Stimulated activated naive B cell treated with anti-CD40 and anti-IgM and Interleukin-4, amounts not matched to agents 10 μg/mL and 1 μg/mL and 100 μg/mL, for 72 hours (primary cell): ENCODE measurements around the gene ZNRF3.

Experiments
- ATAC-seq, 2 donors: fragments of 150-1000 bp; cut with Tn5 transposase; replicated peaks; 2 replicates each; pipeline ENCODE4 v1.10.0; 2021; ENCODE audit warnings: moderate library complexity in 1 of 2
- DNase-seq: peaks from one replicate; pipeline ENCODE4 v3.0.0; 2021
- H3K27ac Mint-ChIP-seq: one replicate; pipeline ENCODE4 v1.8.0; 2022; ENCODE audit warnings: mild to moderate bottlenecking, mixed read lengths
- H3K27me3 Mint-ChIP-seq, 2 donors: one replicate each; pipeline ENCODE4 v1.8.0; 2022; ENCODE audit warnings: mixed read lengths in 2 of 2
- H3K36me3 Mint-ChIP-seq, 2 donors: one replicate each; pipeline ENCODE4 v1.8.0; 2022; ENCODE audit warnings: mixed read lengths in 2 of 2, mild to moderate bottlenecking in 1 of 2
- H3K4me1 Mint-ChIP-seq, 2 donors: one replicate each; pipeline ENCODE4 v1.8.0; 2022; ENCODE audit warnings: mixed read lengths in 2 of 2, mild to moderate bottlenecking in 1 of 2
- H3K4me3 Mint-ChIP-seq, 2 donors: one replicate each; pipeline ENCODE4 v1.8.0; 2022; ENCODE audit warnings: mild to moderate bottlenecking in 2 of 2, mixed read lengths in 2 of 2, moderate library complexity in 1 of 2
- H3K9me3 Mint-ChIP-seq, 2 donors: one replicate each; pipeline ENCODE4 v1.8.0; 2022; ENCODE audit warnings: mixed read lengths in 2 of 2, mild to moderate bottlenecking in 1 of 2

The ZNRF3 gene

DNA sequence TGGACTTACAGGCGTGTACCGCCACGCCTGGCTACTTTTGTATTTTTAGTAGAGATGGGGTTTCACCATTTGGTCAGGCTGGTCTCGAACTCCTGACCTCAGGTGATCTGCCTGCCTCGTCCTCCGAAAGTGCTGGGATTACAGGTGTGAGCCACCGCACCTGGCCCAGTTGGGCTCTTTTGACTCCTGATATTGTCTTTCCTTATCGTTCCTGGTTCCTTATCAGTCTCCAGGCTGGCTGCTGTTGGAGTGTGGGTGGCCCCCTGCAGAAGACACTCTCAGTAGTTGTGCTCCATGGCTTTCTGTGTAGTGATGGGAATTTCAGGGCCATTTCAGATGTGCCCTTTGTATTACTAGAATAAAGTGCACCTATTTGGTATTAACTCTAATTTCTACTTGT lies 123.0 kb downstream of the ZNRF3 start:
- Mint-ChIP-seq H3K36me3 (peaks cover 2 to 8% of the 10 kb centered on the region in 2 donors), H3K4me3 (no peak overlapping the region), H3K27me3 (peaks cover 21 to 44% of the 10 kb centered on the region in 2 donors), H3K27ac (no peak overlapping the region), H3K4me1 (no peaks in the 10 kb centered on the region), H3K9me3 (no peaks in the 10 kb centered on the region)
- ATAC-seq (no peak), DNase-seq (no peak)

DNA sequence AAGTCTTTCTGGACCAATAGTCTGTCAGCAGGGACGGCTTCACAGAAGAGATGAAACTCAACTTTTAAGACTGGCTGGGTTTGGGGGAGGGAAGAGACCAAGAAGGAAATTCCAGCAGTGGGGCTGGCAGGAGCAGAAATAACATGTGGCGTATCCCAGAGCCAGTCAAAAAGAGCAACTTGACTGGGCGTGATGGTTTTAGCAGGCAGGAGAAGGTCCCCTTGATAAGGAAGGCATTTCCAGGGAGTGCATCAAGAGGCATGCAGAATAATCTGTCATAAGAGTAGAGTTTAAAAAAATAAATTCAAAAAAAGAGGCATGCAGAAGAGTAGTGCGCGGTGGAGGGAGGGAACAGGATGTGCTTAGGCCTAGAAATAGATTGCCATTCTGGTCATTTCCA lies 125.8 kb downstream of the ZNRF3 start:
- no peak for DNase-seq
- H3K4me3 Mint-ChIP-seq: no peak overlapping the region
- H3K9me3 Mint-ChIP-seq: no peaks in the 10 kb centered on the region
- H3K4me1 Mint-ChIP-seq: no peaks in the 10 kb centered on the region
- peaks cover 2 to 5% of the 10 kb centered on the region in 2 donors for H3K36me3 Mint-ChIP-seq
- H3K27ac Mint-ChIP-seq: no peak overlapping the region
- peaks cover 17 to 36% of the 10 kb centered on the region in 2 donors for H3K27me3 Mint-ChIP-seq
- no peak for ATAC-seq

DNA sequence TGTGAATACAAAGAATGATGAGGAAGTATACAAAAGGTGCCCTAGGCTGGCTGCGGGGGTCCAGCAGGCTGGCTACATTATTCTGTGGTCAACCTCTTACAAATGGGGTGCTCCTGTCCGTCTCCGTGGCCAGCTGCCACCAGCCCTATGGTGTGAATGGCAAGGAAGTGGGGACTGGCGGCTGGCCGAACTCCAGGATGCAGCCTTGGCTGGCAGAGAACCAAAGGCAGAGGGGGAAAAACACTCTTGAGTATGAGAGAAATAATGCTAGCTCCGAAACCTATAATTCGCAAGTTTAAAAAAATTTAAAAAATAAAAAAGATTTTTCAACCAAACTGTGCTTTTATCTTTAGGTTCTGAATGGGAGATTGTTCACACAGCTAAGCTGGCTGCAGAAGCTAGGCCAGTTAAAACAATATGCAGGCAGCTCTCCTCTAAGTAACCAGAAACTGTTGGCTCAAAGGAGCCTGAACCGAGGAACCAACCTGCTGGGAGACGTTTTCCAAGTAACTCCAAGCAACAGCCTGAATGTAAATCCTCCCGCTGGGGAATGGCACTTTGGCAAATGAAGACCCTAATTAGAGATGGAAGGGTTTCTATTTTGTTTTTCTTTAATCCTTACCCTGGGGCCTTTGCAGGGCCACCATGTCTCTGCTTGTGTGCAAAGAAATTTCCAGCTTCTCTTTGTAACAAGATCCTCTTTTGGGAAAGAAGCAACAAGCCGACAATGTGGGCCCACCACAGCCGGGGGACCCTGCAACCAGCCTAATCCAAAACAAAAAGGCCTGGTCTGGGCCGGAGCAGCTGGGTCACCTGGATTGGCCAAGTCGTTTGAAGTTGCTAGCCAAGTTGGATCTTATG lies 128.1 kb downstream of the ZNRF3 start:
- H3K4me3 Mint-ChIP-seq: no peak overlapping the region
- no peak overlapping the region for H3K27ac Mint-ChIP-seq
- ATAC-seq (no peak), DNase-seq (no peak)
- peaks cover 10 to 17% of the 10 kb centered on the region in 2 donors for H3K27me3 Mint-ChIP-seq
- peaks cover under 1 to 5% of the 10 kb centered on the region in 2 donors for H3K36me3 Mint-ChIP-seq
- H3K9me3 Mint-ChIP-seq: no peaks in the 10 kb centered on the region
- H3K4me1 Mint-ChIP-seq: peaks cover 5 to 7% of the 10 kb centered on the region in 2 donors

DNA sequence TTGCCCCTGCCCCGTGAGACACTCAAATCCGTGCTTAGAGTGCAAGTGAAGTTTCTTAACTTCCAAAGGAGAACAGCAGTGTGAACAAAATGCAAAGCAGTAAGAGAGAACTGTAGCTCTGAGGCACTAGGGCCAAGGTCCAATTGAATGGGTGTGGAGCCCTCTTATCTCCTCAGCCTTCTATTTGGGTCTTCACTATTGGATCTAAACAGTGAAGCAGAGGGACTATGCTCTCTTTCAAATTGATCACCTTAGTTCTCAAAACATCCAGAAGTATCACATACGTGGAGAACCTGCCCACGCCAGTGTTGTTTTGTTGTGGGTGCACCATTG lies 128.7 kb downstream of the ZNRF3 start:
- peaks cover 6 to 12% of the 10 kb centered on the region in 2 donors for H3K27me3 Mint-ChIP-seq

DNA sequence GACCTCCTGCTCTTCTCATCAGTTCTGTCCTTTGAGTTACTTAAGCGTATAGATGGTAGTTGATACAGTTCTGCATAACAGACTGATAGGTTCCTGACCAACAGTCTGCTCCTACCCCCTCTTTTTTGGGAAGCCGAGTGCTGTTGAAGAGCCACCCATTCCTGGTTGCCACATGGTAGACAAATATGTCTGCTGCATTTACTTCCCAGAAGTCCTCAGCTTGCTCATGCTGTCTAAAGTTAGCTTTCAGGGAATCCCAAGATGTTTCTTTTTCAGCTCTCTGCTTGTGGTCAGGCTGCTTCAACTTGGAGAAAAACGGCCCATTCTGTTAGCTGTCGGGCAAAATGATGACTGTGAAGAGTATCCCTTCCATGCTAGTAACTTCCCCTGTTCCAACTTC lies 129.6 kb downstream of the ZNRF3 start:
- peaks cover 0 to under 1% of the 10 kb centered on the region in 2 donors for H3K9me3 Mint-ChIP-seq
- no peak overlapping the region for H3K27ac Mint-ChIP-seq
- peaks cover 6 to 17% of the 10 kb centered on the region in 2 donors for H3K4me1 Mint-ChIP-seq
- no peak overlapping the region for H3K4me3 Mint-ChIP-seq
- no peak for DNase-seq
- H3K27me3 Mint-ChIP-seq: peaks cover 14 to 15% of the 10 kb centered on the region in 2 donors
- ATAC-seq: no peak
- H3K36me3 Mint-ChIP-seq: peaks cover 0 to 5% of the 10 kb centered on the region in 2 donors

More for the DNA sequence above, 128.7 kb downstream of the ZNRF3 start:
- DNase-seq: no peak
- H3K27ac Mint-ChIP-seq: no peak overlapping the region
- no peak overlapping the region for H3K4me3 Mint-ChIP-seq
- H3K9me3 Mint-ChIP-seq: no peaks in the 10 kb centered on the region
- peaks cover 6 to 13% of the 10 kb centered on the region in 2 donors for H3K4me1 Mint-ChIP-seq
- ATAC-seq: no peak
- H3K36me3 Mint-ChIP-seq: peaks cover 0 to 5% of the 10 kb centered on the region in 2 donors

DNA sequence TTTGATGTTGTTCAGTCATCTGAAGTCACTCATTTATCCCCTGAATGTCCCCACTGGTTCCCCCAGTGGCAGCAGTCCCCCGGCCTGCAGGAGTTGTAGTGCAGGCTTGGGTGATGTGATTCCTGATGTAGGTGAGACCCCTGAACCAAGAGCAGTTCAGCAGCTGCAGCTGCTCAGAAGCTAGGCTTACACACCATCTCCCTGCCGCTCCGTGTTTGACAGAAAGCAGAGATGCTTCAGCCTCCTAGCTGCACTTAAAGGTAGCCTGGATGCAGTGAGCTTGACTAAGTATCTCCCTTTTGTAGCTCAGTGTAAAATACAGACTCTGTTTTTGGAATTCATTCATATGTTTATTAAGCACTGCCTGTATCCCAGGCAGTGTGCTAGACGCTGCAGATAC lies 130.9 kb downstream of the ZNRF3 start:
- Mint-ChIP-seq H3K4me3 (no peak overlapping the region), H3K4me1 (peaks cover 6 to 17% of the 10 kb centered on the region in 2 donors), H3K36me3 (peaks cover 0 to 5% of the 10 kb centered on the region in 2 donors), H3K9me3 (peaks cover 5 to 6% of the 10 kb centered on the region in 2 donors), H3K27me3 (peaks cover 18 to 20% of the 10 kb centered on the region in 2 donors), H3K27ac (no peak overlapping the region)
- ATAC-seq: no peak
- no peak for DNase-seq

DNA sequence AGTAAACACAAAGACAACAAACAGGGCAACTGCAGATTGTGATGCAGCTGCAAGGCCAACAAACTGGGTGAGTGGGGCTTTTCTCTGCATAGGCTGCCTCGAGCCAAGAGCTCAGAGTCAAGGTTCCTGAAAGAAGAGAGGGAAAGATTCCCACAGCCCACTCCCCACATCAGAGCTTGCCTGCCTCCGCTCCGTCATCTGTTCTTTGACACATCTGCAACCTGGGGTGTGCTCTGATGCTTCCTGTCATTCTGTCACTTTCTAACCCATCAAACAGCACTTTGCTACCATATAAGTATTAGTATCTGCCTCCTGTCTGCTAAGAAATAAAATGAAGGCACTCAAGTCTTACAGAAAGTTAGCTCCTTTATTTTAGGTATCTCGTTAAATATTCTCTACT lies 131.4 kb downstream of the ZNRF3 start:
- peaks cover 0 to 5% of the 10 kb centered on the region in 2 donors for H3K36me3 Mint-ChIP-seq
- peaks cover 5 to 6% of the 10 kb centered on the region in 2 donors for H3K9me3 Mint-ChIP-seq
- H3K27ac Mint-ChIP-seq: no peak overlapping the region
- peaks cover 18 to 20% of the 10 kb centered on the region in 2 donors for H3K27me3 Mint-ChIP-seq
- ATAC-seq (no peak), DNase-seq (no peak)
- H3K4me1 Mint-ChIP-seq: peaks cover 6 to 17% of the 10 kb centered on the region in 2 donors
- no peak overlapping the region for H3K4me3 Mint-ChIP-seq

DNA sequence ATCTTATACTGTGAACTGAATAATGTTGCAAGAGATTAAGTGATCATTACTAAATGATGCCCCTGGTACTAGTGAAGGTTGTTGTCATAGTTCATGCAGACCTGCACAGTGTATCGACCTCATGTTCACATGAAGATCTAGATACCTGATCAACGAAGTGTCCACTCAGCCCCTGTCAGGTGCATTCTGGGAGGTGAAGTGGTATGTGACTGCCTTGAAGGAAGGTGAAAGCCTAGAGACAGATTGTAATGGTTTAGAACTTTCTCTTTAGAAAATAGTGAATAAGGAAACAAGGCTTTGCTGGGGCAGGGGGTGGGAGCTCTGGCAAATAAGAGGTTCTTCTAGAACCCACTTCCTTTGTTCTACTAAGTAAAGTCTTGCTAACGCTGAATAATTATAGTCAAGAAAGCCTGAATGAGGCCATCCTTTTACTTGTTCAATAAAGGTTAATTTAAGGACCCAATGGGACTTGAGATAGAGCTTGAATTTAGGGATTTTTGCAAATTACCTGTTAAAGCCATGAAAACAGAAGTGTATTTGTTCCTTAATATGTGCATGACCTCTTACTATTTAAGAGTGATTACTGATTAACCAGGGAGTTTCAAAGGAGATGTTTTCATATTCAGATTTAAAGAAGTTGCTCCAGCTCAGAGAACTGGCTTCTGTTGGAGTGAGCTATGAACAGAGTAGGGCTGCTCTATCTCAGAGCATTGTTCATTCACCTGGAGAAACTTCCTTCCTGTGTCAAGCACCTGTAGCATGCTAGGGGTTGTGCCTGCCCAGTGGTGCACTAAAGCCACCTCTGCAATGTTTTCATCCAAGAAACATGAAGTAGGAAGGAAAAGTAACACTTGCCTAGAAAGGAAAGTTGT lies 132.9 kb downstream of the ZNRF3 start:
- Mint-ChIP-seq H3K36me3 (no peaks in the 10 kb centered on the region), H3K9me3 (peaks cover 5 to 6% of the 10 kb centered on the region in 2 donors), H3K4me1 (peaks cover 6 to 17% of the 10 kb centered on the region in 2 donors), H3K4me3 (no peak overlapping the region), H3K27ac (peak overlapping the region; percentile 57), H3K27me3 (peaks cover 14 to 18% of the 10 kb centered on the region in 2 donors)
- DNase-seq (no peak), ATAC-seq (peak; percentile 69 to 71)

DNA sequence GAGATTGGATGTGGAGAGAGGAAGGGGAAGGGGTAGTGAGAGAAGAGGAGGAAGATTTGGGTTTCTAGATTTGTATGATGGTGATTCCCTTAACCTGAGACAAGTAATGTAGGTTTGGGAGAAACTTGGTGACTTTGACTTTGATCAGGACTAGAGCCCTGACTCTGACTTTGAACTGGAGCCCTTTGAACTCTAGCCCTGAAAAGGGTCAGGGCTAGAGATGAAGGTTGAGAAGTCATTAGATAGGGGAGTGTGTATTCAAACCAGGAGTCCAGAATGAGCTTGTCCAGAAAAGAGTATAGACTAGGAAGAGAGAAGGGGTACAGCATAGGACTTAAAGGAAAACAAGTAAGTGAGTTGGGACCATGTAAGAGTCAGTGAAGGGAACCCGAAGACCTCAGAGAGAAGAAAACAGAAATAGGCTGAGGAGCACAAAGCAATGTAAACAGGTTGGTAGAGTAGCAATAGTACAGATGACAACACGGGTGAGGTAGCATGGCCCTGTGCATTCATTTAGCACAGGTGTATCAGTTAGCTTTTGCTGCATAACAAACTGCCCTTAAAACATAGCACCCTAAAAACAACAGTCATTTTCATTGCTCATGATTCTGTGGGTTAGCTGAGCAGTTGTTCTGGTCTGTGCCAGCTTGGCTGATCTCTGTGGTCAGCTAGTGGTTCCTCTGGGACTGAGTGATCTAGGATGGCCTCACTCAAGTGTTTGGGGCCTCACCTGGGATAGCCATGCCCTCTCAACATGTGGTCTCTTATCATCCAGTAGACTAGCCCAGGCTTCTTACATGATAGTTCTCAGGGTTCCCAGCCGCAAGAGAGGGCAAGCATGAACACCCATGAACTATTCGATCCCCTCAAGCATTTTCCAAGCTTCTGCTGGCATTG lies 135.2 kb downstream of the ZNRF3 start:
- Mint-ChIP-seq H3K9me3 (peaks cover 5 to 6% of the 10 kb centered on the region in 2 donors), H3K36me3 (no peaks in the 10 kb centered on the region), H3K27ac (no peak overlapping the region), H3K4me3 (no peak overlapping the region), H3K27me3 (peaks cover 18 to 19% of the 10 kb centered on the region in 2 donors), H3K4me1 (peaks cover 6 to 17% of the 10 kb centered on the region in 2 donors)
- DNase-seq (no peak), ATAC-seq (no peak)

DNA sequence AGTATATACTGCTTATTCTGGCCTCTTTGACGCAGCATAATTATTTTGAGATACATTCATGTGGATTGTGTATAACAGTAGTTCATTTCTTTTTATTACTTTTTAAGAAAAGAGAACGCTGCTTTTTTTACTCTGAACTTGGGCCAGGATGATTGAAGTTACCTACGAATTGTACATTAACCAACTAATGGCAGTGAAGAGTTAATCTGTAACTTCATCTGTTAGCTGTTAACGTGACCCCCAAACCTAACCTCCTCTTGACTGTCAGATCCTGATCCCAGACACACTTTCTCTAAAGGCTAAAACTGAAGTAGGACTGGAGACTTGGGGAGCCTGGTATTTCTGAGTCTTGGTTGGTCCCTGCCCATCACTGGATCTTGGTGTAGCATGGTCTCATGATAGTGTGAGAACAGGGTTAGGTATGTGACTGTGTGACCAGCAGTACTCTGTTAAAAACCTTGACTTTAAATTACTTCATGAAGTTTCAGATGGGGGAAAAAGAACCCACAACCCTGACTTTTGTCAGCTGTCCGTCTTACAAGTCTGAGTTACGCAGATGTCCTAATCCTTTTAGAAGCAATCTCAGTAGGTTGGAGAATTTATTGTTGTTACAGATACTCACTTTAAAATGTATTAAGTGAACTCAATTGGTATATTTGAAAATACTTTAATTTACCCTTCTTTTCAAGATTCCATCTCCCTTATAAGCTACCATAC lies 138.9 kb downstream of the ZNRF3 start:
- ATAC-seq: no peak
- H3K4me1 Mint-ChIP-seq: peaks cover 0 to 2% of the 10 kb centered on the region in 2 donors
- H3K9me3 Mint-ChIP-seq: peaks cover 5 to 6% of the 10 kb centered on the region in 2 donors
- DNase-seq: no peak
- no peak overlapping the region for H3K4me3 Mint-ChIP-seq
- peaks cover 27 to 30% of the 10 kb centered on the region in 2 donors for H3K27me3 Mint-ChIP-seq
- H3K36me3 Mint-ChIP-seq: no peaks in the 10 kb centered on the region
- H3K27ac Mint-ChIP-seq: no peak overlapping the region

DNA sequence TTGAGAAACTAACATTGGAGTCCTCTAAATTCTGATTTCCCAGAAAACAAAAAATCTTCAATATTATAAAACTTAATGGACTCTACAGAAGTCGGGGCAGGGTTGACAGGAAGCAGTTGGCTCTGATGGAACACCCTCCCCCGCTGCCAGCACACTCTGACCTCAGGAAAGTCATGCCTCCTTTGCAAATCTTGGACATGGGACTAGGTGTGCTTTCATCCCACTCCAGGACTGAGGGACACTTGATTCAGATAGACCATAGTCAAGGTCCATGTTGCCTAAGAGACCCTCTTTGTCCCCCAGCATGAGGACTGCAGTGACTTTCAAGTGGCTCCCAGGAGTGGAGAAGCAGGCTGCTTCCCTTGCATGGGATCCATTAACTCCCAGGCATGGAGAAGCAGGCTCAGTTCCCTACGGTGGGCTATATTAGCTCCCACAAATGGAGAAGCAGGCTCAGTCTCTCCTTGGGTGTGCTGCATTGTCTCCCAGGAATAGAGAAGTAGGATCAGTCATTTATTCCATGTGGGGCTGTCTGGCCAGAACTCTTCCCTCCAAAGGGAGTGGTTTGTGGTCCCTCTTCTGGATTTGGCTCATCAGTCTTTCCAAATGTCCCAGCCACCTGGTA lies 139.9 kb downstream of the ZNRF3 start:
- Mint-ChIP-seq H3K4me3 (no peak overlapping the region), H3K36me3 (peaks cover 0 to 3% of the 10 kb centered on the region in 2 donors), H3K27me3 (peaks cover 16 to 30% of the 10 kb centered on the region in 2 donors), H3K27ac (no peak overlapping the region), H3K4me1 (no peaks in the 10 kb centered on the region), H3K9me3 (peaks cover 3 to 4% of the 10 kb centered on the region in 2 donors)
- DNase-seq: no peak
- no peak for ATAC-seq

DNA sequence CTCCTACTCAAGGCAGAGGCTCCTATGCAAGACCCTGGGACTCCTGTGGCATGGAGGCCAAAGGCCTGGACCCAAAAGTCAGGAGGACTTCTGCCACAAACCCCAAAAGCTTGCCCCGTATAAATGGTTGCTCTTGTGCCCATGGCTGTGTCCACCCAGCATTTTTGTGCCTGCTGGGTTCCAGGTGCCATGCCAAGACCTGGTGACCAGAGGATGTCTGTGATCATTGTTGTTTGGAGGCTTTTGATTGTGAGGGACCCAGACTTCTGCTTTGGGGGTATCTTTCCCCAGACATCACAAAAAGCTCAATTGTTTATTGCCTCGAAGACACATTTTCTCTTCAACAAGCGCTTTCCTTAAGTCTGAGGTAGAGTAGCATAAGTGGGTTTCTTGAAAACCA lies 143.2 kb downstream of the ZNRF3 start:
- Mint-ChIP-seq H3K4me3 (no peak overlapping the region), H3K4me1 (peaks cover 3 to 15% of the 10 kb centered on the region in 2 donors), H3K27ac (no peak overlapping the region), H3K27me3 (peaks cover 41 to 55% of the 10 kb centered on the region in 2 donors), H3K9me3 (no peaks in the 10 kb centered on the region), H3K36me3 (peaks cover 0 to 6% of the 10 kb centered on the region in 2 donors)
- ATAC-seq (no peak), DNase-seq (no peak)

DNA sequence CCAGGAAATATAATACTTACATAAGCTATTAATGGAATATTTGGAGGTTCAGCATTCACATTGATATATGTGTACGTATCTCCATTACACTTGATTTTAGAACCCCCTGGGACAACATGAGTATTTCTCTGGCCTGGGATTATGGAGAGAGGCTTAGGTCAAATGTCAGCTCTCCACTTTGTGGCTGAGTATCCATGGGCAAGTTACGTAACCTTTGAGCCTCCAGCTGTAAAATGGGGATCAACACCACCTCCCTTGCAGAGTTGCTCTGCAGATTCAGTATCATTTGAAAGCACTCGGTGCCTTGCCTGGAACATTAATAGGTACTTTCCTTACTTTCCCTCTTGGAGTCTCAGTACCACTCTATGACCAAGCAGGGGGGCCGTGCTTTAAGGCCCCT lies 145.1 kb downstream of the ZNRF3 start:
- Mint-ChIP-seq H3K27me3 (peaks cover 50 to 72% of the 10 kb centered on the region in 2 donors), H3K4me3 (no peak overlapping the region), H3K27ac (no peak overlapping the region), H3K9me3 (no peaks in the 10 kb centered on the region), H3K4me1 (peaks cover 3 to 15% of the 10 kb centered on the region in 2 donors), H3K36me3 (peaks cover 4 to 6% of the 10 kb centered on the region in 2 donors)
- ATAC-seq: no peak
- no peak for DNase-seq
